ENCODE results near the gene IVL.

Gene IVL

DNA sequence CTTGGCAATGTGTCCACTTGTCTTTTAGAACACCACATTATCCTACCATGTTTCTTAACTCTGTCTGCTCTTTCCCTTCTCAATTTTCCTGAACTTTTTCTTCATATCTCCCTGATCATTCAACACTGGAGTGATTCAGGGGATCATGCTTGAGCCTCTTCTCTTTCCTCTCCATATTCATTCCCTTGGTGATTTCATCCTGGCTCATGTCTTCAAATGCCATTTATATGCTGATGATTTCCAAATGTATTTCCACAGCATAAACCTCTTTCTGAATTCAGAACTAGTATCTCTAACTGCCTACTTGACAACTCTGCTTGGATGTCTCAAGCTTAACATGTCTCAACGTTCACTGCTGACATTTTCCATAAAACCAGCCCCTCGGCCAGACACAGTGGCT is 8.5 kb upstream of the IVL start:
- DNase-seq: no peak

DNA sequence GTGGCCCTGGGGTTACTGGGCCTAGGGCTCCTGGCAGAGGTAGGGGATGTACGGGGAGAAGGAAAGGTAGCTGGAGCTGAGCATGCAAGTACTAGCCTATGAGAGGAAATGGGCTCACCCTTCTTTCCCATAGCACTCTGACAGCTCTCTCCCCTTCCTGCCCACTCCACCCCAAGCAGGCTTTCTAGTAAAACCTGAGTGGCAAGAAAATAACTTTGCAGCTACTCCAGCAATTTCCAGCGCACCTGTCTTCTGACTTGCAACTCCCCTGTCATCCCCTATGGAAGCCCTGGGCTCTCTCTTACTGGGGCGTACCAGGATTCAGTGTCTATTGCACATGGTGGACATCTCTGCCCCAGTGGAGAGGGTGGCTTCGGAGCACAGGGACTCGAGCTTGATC is 6.7 kb upstream of the IVL start:
- DNase-seq: no peak

DNA sequence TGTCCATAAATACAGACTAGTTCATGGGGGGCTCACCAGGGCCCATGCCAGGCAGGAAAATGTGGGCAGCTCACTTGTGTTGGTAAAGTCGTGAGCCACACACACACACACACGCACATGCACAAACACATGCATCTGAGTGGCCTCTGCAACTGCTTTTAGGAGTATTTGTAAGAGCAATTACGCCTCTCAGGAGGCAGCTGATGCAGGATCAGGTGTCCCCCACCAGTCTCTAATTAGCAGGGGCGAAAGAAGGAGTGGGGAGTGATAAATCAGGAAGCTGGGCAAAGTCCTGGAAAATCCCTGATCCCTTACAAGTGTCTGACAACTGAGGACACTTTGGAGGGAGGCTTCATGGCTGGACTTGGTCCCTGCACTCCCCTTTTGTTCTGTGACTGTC is 5.7 kb upstream of the IVL start:
- no peak for DNase-seq

DNA sequence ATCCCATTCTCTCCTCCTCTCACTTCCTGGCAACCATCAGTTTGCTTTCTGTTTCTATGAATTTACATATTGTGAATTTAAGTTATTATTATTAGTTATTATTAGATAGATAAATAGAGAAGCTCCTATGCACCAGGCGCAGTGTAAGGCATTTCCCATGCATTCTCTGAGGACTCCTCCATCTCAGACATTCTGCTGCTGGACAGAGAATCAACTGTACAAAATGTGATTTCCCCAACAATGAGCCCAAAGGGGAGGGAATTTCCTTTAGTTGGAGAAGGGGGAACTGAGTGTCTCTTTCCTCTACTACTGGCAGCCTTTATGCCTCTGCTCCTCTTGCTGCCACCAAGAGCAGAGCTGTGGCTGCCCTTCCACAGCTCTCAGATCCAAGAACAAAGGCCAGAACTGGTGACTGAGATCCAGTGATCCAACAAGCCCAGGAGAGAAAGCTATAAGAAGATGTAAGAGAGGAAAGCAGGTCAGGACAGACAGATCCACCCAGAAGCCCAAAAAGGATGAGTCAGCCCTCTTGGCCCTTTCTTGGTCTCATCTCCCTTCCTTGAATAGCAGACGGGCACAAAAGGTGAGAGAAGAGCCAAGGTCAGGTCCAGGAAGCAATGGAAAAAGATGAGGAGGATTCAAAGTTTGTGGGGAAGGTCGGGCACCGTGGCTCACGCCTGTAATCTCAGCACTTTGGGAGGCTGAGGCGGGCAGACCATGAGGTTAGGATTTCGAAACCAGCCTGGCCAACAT is 3.5 kb upstream of the IVL start:
- no peak for DNase-seq

DNA sequence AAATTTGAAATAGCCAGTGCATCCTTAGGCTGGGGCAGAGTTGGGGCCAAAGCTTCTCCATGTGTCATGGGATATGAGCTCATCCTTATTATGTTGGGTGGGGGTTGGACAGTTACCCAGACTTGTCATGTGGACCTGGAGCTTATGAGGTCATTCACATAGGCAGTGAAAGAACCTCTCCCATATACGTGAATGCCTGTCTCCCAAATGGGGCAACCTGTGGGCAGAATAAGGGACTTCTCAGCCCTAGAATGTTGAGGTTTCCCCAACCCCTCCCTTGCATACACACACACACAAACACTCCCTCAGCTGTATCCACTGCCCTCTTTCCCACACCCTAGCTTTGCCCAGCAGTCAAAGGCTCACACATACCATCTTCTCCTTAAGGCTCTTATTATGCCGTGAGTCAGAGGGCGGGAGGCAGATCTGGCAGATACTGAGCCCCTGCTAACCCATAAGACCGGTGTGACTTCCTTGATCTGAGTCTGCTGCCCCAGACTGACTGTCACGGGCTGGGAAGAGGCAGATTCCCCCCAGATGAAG is 2.3 kb upstream of the IVL start:
- DNase-seq: no peak

DNA sequence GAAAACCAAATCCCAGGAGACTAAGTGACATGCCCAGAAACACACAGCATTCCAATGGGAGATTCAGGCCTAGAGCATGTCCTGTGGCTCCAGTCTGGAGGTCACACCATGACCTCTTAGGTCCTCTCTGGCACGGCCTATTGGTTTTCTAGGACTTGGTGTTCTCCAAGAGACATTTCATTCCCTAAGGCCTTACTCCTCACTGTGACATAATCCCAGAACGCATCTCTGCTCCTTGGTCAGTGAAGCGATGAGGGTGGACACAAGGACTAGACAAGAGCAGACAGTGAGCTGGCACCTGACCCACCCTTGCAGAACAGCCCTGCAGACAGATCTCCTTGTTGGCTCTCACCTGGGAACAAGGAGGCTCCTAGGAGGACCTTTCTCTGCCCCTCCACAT is 860 bp downstream of the IVL start:
- DNase-seq: no peak

DNA sequence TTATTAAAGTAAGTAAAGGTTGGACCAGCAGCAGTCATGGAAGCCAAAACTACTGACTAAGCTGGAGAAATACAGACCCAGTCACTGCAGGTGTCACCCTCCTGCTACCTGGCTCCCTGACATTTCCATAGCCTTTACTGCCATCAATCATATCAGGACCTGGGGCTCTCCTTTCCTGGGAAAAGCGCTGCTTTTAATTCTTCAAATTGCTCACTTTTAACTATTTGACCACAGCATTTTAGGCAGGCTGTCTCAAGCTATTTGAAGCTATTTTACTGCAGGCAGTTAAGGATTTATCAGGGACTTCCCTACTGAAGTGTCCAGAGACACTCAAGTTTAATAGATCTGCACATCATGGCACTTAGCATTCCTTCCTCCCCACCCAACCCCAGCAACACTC is 4.1 kb downstream of the IVL start:
- DNase-seq: no peak

DNA sequence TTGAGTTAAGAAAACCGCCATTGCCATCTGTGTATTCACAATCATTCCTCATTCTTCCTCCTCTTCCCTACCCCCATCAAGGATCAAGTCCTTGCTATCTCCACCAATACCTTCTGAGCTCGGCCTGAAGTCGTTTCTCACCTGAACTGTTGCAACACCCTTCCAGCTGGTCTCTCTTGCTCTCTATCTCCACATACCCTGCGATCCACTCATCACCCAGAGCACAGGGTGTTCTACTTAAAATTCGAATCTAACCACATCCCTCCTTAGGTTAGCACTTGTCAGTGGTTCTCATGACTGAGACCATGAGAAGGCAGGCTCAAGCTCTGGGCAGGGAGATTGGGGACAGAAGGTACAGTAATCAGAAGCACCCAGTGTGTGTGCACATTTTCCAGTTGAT is 4.6 kb downstream of the IVL start:
- DNase-seq: no peak

DNA sequence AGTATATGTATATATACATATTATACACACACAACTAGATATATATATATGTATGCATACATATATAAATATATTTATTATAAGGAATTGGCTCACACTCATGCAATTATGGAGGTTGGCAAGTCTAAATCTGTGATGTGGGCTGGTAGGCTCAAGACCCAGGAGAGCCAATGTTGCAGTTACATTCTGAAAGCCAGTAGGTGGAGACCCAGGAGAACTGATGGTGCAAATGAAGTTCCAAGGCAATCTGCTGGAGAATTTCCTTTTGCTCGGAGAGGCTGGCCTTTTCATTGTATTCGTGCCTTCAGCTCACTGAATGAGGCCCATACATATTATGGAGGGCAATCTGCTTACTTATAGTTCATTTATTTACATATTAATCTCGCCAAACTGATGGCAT is 9.4 kb downstream of the IVL start:
- no peak for DNase-seq

DNA sequence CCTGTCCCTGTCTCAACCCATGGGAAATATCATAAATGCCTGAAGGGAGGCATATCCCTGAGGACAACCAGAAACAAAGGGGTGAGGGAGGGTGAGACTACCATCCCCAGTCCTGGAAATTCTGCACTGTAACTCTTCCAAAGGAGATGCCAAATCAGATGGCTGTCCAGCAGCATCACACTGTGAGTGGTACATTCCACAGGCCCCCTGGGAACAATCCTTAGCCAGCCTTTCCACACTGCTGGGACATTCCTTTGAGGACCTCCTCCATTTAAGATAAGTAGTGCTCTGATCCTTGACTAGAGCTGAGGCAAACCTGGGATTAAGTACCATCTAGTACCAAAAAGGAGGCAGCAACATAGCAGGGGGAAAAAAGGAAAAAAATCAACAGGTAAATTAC is 10.7 kb downstream of the IVL start:
- DNase-seq: no peak

DNA sequence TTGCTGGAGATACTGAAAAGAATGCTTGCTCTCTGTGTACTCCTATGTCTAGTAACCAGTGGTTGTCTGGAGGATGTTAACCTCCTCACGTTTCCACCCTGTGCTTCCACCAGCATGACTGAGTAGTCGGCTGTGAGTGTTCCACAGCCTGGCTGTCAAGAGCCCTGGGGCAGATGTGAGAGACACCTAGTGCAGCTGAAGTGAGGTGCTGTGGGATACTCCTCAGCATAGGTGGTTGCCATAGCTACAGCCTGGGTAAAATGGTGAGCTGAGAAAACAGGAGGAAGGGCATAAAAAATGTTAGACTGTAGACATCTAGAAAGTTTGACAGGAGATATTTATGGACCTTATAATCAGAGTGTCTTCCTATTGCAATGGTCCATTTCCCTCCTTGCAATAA is 15.8 kb downstream of the IVL start:
- no peak for DNase-seq

DNA sequence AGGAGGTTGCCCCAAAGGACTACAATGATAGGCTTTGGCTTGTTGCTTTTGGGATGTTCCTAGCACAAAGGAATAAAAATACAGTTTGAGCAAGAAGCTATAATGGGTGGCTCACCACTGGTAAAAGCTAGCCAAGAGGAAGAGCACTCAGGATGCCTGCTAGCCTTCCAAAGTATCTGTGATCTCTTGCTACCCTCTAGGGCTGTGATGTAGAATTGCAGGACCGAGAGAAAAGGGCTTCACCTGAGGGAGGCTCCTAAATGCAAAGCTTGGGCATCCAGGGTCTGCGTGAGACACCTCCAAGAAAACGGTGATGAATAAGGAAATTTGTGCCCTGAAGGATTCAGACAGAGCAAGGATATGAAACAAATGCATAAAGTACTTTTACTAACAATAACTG is 17.7 kb downstream of the IVL start:
- DNase-seq: no peak

DNA sequence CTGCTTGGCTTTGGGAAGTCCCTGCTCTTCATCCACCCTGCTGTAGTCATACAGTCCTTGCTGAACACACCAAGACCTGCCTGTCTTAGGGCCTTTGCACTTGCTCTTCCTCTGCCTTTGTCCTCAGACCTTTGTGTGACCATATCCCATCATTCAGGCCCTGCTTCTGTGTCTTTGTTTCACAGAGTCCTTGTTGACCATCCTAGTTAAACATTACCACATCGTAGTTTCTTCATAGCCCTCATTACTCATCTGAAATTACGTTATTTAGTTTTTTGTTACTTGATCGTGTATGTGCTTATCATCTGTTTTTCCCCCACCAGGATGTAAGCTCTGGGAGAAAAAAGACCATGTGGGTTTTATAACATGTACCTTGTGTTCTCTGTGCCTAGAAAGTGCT is 20.3 kb downstream of the IVL start:
- no peak for DNase-seq

DNA sequence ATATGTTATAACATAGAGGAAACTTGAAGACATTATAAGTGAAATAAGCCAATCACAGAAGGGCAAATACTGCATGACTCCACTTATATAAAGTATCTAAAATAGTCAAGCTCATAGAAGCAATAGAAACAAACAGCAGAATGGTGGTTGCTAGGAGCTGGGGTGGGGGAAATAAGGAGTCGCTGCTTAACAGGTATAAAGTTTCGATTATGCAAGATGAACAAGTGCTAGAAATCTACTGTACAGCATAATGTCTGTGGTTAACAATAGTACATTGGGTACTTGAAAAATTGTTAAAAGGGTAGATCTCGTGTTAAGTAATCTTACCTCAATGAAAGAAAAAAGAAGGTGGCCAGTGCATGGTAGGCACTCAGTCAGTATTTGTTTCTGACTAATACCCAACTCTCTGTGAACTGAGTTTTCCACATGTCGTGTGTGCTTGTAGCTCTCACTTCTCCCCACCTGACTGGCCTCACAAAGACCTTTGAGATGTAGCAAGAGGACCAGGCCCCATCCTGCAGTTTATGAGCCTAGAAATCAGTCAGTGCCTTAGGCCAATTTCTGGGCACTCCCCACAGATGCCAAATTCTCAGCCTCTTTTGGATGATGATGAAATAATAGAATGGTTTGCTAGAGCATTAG is 23.9 kb downstream of the IVL start:
- DNase-seq: no peak

DNA sequence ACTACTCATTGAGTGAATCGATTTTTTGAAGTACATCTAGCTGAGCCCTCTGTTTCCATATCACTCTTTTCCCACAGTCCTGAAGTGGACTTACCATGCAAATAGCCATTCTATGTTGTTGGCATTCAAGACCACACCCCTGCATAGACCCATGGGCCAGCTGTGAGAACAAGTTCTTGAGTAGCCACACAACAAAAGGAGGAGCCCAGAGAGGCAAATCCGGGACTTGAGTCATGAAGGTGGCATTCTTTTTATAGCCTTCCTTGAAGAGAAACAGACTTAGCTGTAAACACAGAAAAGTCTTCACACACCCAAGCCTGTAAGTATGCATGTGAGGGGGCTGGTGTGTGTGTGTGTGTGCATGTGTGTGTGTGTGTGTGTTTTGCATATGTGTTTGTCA is 24.9 kb downstream of the IVL start:
- no peak for DNase-seq

DNA sequence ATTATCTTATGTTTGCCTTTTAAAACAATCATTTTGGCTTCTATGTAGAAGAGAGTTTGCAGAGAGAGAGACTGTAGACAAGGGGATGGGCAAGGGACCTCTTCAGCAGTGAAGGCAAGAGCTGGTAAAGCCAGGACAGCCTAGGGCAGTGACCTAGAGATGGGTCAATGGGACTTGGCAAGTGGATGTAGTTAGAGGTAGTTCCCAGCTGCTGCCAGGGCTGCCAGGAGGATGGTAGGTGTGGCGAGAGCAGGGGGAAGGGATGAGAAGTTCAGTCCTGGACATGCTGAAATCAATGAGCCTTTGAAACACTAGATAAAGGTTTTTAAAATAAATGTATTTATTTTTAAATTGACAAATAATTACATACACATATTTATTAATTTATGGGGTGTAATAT is 32.3 kb downstream of the IVL start:
- no peak for DNase-seq

DNA sequence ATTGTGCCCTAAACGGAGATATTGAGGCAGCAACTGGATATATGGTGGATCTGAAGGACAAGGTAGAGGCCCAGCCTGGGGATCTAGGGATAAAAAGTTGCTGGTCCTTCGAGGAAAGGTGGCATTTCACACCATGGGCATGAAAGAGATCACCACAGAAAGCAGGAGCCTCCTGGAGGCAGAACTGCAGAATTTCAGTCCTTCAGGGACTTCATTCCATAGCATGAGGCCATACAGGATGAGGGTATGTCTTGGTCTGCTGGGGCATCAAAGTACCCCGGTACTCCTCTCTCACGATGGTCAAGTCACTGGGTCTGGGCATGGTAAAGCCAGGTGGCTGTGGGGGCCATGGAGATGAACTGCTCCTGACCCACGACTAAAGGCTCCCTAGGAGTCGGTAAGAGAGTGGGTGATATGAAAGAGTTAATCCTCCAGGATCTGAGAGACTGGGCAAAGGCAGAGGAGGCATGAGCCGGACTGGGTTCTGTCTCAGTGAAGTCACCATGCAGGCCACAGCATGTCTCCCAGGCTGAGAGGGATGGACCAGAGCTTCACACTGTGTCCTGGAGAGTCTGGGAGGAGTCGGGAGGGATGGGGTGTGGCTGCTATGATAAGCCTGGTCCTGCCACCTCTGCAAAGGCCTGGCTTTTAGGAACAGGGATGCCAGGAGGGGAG is 32.8 kb downstream of the IVL start:
- no peak for DNase-seq

DNA sequence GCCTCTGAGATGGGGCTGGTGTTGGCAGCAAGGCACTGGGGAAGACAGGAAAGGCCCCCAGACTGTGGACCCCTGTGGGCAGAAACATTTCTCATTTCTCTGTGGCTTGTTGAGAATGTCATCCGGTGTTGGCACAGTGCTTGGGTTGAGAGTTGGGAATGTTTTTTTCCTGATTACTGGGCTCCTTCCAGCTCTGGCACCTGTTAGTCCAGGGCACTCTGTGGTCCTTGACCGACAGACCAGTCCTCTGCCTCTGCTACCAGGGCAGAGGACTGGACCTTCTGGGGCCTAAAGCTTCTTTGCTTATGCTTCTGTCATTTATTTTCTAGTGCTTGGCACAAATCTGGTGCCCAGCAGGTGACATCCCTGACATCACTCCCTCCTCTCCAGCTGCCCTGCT is 33.8 kb downstream of the IVL start:
- DNase-seq: no peak

DNA sequence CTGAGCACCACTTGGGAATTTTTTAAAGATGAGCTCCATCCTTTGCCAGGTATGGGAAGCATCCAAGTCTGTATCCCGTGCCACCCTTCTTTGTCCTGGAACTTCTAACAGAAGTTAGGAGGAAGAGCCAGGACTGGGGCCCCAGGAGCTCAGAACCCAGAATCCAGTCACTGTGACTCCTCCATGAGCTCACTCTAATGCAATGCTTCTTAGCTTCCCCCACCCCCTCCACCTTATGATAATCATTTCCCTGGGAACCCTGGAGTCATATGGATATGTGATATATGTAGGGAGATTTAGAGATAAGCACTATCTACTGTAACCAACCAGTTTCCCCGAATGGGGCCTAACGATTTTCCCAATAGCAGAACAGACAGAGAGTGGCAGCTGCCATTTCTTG is 37.9 kb downstream of the IVL start:
- no peak for DNase-seq

DNA sequence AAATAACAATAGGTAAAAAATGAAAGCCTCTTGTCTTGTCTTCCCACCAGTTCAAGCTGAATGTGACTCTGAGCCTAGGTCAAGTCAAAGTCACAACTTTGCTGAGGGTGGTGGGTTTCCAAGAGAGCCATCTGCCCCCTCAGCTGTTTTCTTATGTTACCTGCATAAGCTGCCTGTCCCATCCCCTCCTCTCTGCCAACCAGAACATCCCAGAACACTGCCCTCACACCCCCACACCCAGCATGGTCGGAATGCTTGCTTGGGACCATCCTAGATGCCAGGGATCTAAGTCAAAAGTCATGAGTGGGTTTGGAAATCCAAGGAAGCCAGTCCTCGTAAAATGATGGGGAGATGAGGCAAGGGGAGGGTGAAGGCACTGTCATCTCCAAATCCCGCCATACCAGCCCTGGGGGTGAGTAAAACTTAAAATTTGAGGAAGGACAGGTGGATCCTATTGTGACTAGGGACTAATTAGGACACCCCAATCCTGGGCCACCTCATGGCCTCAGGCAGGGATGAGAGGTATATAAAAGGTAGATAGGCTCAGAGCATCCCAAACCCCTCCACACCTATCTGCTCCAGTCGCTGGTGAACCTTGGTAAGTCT is 38.4 kb downstream of the IVL start, which contains the start of gene SPRR5:
SPRR5 (plus strand) TSS at position 556 of the 606 bp plus-strand sequence. CDS start 1,349 bp downstream, outside the sequence.
- no peak for DNase-seq

DNA sequence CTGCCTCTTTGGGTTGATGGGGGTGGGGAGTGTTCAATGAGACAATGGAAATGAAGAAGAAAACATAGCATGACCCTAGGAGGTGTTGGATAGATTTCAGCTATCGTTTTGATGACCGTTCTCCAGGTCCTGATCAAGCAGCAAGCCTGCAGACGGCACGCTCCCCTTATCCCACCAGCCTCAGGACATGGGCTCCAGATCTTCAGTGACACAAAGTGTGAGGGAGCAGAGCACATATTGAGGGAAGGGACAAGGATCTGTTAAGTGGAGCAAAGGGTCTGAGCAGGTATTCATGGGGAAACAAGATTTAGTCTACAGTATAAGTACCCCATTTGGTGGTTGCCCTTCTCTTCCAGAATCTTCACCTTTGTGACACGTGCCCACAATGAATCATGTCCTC is 43.4 kb downstream of the IVL start:
- no peak for DNase-seq

DNA sequence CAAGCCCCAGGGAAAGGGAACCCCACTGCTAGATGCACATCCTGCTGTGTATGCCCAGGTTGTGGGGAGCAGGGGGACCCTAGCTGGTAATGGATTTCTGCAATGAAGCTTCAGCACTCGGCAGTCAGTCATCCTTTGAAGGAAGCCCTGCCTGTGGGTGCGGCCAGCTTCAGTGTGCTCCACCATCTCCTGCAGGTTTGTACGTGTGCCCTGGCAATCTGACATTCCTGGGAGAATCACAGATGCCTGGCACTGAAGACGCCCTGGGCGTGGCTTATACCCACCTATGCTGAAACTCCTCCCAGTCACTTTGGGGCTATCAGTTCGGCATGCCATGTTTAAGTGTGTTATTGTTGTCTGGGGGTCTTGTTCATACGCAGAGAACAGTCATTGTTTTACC is 45.4 kb downstream of the IVL start:
- no peak for DNase-seq

DNA sequence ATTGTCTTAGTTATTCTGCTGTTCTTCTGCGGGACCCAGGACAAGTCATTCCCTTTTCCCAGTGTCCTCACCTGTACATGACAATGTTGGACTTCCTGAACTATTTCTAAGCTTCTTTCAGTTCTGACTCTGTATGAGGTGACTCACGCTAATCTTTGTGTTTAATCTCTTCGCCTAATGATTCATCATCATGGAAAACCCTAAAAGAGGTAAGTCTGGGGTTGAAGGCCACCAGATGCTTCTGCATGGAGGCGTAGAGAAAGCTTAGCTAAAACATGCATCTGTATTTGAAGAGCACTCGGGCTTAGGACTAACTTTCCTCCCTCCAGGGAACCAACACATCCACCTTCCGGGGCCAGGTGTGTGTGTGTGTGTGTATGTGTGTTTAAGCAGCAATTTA is 46.1 kb downstream of the IVL start:
- DNase-seq: no peak

DNA sequence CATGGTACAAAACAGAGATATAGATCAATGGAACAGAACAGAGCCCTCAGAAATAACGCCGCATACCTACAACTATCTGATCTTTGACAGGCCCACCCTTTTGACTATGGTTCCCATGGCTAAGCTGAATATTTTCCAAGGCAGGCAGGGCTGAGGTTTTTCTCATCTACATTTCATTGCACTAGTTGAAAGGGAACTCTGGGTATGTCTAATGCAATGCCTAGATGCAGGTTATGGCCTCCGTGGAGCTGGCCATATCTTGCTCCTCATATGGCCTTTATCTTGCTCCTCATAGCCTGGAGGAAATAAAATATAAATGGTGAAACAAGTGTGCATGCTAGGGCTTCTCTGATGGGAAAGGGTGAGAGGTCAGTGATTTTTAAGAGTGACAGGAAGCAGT is 49.2 kb downstream of the IVL start:
- DNase-seq: no peak

Measured in cerebellar nuclear complex (tissue), 1 donor.